ENCODE measurements around the gene FAM114A1. TPM values are rescaled to one million over a fixed set of nuclear protein-coding genes. Genes with fewer than 3 reads are reported as not detected.

Gene FAM114A1
- total RNA-seq, 3 donors from 2014 or later (not counting 1 experiment from before 2014, with no cell fraction given), result 0.31 to 0.70 TPM; not detected in 1

DNA sequence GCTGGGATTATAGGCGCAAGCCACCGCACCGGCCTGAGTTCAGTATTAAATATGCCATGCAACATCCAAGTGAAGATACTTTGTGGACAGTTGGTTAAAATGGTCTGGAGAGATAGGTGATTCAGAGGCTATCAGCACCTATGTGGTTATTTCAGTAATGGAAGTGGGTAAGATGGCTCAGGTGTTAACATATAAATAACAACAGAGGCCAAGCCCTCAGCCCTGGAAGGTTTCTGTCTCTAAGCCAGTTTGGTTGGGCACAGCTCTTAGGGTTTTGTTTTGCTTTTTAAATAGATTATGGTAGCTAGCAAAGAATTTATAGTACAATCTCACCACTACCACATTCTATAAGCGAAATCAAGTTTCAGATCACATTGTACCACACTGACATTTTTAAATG lies 16.6 kb downstream of the FAM114A1 start:
- DNase-seq (no peak), ATAC-seq (no peak)
- Mint-ChIP-seq H3K4me1 (peaks cover 0 to 8% of the 10 kb centered on the region in 2 donors), H3K9me3 (no peaks in the 10 kb centered on the region), H3K36me3 (no peaks in the 10 kb centered on the region), H3K27me3 (ENCODE audit: low read depth in 2 of 2) (peaks cover 0 to 4% of the 10 kb centered on the region in 2 donors), H3K4me3 (no peak overlapping the region), H3K27ac (no peak overlapping the region)
- WGBS (ENCODE audit: insufficient coverage), result 97% methylated on average over 3 of the region's 4 CpGs
- H3K9me3 ChIP-seq (ENCODE audit: control insufficient read depth, insufficient read depth, low read length), result no peaks in the 10 kb centered on the region
- intact Hi-C loops (cut with micrococcal nuclease), result no loop called here
- no peak overlapping the region for H3K4me3 ChIP-seq (ENCODE audit: low read length)
- H3K27me3 ChIP-seq (ENCODE audit: control insufficient read depth, insufficient read depth, low read length), result no peaks in the 10 kb centered on the region
- H3K27ac ChIP-seq (ENCODE audit: low read length), result no peak overlapping the region
- H3K4me1 ChIP-seq (ENCODE audit: control insufficient read depth, insufficient read depth, low read length), result no peaks in the 10 kb centered on the region
- TF ChIP-seq, protein P1, sequence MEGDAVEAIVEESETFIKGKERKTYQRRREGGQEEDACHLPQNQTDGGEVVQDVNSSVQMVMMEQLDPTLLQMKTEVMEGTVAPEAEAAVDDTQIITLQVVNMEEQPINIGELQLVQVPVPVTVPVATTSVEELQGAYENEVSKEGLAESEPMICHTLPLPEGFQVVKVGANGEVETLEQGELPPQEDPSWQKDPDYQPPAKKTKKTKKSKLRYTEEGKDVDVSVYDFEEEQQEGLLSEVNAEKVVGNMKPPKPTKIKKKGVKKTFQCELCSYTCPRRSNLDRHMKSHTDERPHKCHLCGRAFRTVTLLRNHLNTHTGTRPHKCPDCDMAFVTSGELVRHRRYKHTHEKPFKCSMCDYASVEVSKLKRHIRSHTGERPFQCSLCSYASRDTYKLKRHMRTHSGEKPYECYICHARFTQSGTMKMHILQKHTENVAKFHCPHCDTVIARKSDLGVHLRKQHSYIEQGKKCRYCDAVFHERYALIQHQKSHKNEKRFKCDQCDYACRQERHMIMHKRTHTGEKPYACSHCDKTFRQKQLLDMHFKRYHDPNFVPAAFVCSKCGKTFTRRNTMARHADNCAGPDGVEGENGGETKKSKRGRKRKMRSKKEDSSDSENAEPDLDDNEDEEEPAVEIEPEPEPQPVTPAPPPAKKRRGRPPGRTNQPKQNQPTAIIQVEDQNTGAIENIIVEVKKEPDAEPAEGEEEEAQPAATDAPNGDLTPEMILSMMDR (IDR thresholded peaks at IDR 0.05), result no peak
- no peaks in the 10 kb centered on the region for H3K36me3 ChIP-seq (ENCODE audit: control insufficient read depth, insufficient read depth, low read length)

DNA sequence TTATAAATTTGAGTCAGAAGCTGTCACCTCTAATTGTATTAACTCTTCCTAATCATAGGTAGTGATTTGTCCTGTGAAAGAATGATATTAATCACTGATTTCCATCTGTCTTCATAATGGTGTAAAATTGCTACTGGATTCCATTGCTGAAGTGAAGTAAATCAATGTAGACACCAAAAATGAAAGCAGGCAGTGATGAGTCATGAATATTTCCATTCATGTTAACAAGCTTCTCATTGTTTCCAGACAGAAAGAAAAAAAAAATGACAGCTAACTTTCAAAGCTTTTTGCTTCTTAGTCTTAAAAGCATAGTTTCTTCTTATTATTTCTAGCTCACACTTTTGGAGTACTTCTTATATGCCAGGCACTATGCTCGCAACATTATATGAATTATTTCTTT lies 21.5 kb downstream of the FAM114A1 start:
- WGBS (ENCODE audit: insufficient coverage), result no CpG with 5 or more reads among the region's 1 CpG
- no peak overlapping the region for H3K27ac ChIP-seq (ENCODE audit: low read length)
- peaks cover 0 to 4% of the 10 kb centered on the region in 2 donors for H3K27me3 Mint-ChIP-seq (ENCODE audit: low read depth in 2 of 2)
- H3K36me3 ChIP-seq (ENCODE audit: control insufficient read depth, insufficient read depth, low read length), result no peaks in the 10 kb centered on the region
- no peaks in the 10 kb centered on the region for H3K27me3 ChIP-seq (ENCODE audit: control insufficient read depth, insufficient read depth, low read length)
- DNase-seq (no peak), ATAC-seq (peak in 1 of 3 donors; percentile 42)
- no peaks in the 10 kb centered on the region for H3K9me3 ChIP-seq (ENCODE audit: control insufficient read depth, insufficient read depth, low read length)
- intact Hi-C loops (cut with micrococcal nuclease), result no loop called here
- H3K27ac Mint-ChIP-seq, result peak overlapping the region in 1 of 2 donors; percentile 57
- no peak overlapping the region for H3K4me3 Mint-ChIP-seq
- peaks cover 0 to 13% of the 10 kb centered on the region in 2 donors for H3K4me1 Mint-ChIP-seq
- H3K4me1 ChIP-seq (ENCODE audit: control insufficient read depth, insufficient read depth, low read length), result no peaks in the 10 kb centered on the region
- TF ChIP-seq, protein P1 (IDR thresholded peaks at IDR 0.05), result no peak
- no peaks in the 10 kb centered on the region for H3K36me3 Mint-ChIP-seq
- H3K4me3 ChIP-seq (ENCODE audit: low read length), result no peak overlapping the region
- no peaks in the 10 kb centered on the region for H3K9me3 Mint-ChIP-seq

DNA sequence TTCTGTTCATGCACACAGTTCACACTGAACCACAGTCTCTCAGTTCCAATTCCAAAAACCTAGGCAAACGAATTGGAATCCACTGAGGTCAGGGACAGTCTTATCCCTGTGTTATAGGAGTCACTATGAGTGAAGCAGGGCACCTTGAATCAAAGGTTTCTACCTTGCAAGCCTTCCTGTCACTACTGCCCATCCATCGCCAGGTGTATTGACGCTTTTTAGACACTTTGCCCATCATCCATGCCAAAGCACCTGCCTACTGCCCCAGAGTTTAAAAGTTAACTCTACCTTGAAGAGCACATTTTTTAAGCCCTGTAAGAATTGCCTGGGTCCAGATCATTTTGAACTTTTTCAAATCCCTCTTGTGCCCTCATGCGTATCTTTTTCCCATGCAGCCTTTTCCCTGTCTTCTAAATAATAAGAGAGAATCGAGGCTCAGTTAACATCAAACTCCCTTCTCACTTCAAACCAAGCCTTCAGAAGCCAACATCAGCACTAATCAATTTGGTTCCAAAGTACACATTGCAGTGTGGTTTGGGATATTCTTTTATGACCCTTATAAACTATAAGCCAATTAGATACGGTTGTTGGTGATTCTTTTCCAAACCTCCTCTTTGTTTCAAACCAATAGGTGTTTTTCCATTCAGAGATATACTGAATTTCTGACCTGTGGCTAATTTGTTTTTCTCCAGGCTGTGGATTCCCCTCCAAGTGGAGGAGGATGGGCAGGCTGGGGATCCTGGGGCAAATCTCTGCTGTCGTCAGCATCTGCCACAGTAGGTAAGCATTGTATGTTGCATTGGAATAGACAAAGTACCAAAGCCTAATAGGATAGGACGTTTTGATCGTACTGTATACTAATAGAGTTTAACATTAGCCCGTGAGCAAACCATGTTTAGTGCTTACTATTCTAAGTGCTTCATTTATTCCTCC lies 23.7 kb downstream of the FAM114A1 start:
- H3K27me3 Mint-ChIP-seq (ENCODE audit: low read depth in 2 of 2), result peaks cover 0 to 12% of the 10 kb centered on the region in 2 donors
- H3K9me3 Mint-ChIP-seq, result no peaks in the 10 kb centered on the region
- no peaks in the 10 kb centered on the region for H3K27me3 ChIP-seq (ENCODE audit: control insufficient read depth, insufficient read depth, low read length)
- H3K36me3 Mint-ChIP-seq, result no peaks in the 10 kb centered on the region
- H3K9me3 ChIP-seq (ENCODE audit: control insufficient read depth, insufficient read depth, low read length), result no peaks in the 10 kb centered on the region
- WGBS (ENCODE audit: insufficient coverage), result 88% methylated on average over 9 of the region's 10 CpGs
- DNase-seq (no peak), ATAC-seq (no peak)
- no peaks in the 10 kb centered on the region for H3K36me3 ChIP-seq (ENCODE audit: control insufficient read depth, insufficient read depth, low read length)
- peaks cover 0 to 8% of the 10 kb centered on the region in 2 donors for H3K4me1 Mint-ChIP-seq
- H3K4me1 ChIP-seq (ENCODE audit: control insufficient read depth, insufficient read depth, low read length), result no peaks in the 10 kb centered on the region
- no peak overlapping the region for H3K27ac Mint-ChIP-seq
- no peak overlapping the region for H3K27ac ChIP-seq (ENCODE audit: low read length)
- no peak overlapping the region for H3K4me3 ChIP-seq (ENCODE audit: low read length)
- intact Hi-C loops (cut with micrococcal nuclease), result no loop called here
- TF ChIP-seq, protein P1 (IDR thresholded peaks at IDR 0.05), result no peak
- H3K4me3 Mint-ChIP-seq, result no peak overlapping the region

All from natural killer cell (primary cell).